Esophagus (tissue), 2 donors: ENCODE measurements around the gene TDRD3. TPM values are rescaled to one million over a fixed set of nuclear protein-coding genes. Genes with fewer than 3 reads are reported as not detected.

Experiments
- H3K27ac ChIP-seq, 2 donors: one replicate each; pipeline ENCODE4 v1.5.1; 2013; ENCODE audit warnings: low read depth in 2 of 2, mild to moderate bottlenecking in 2 of 2, inconsistent platforms in 1 of 2, low read length in 1 of 2, moderate library complexity in 1 of 2
- H3K27me3 ChIP-seq, 2 donors: one replicate each; pipeline ENCODE4 v1.6.1; 2013; ENCODE audit warnings: low read length in 2 of 2, control low read depth in 1 of 2, mild to moderate bottlenecking in 1 of 2; ENCODE audit not compliant: insufficient read depth in 2 of 2, control insufficient read depth in 1 of 2
- H3K36me3 ChIP-seq, 2 donors: one replicate each; pipeline ENCODE4 v1.6.1; 2013; ENCODE audit warnings: low read length in 1 of 2; ENCODE audit not compliant: control insufficient read depth in 2 of 2, insufficient read depth in 2 of 2
- H3K4me1 ChIP-seq, 2 donors: one replicate each; pipeline ENCODE4 v1.6.1; 2013; ENCODE audit warnings: low read length in 1 of 2; ENCODE audit not compliant: control insufficient read depth in 2 of 2, insufficient read depth in 2 of 2
- H3K4me3 ChIP-seq, 2 donors: one replicate each; pipeline ENCODE4 v1.5.1; 2013; ENCODE audit warnings: low read length in 2 of 2, mild to moderate bottlenecking in 2 of 2, low read depth in 1 of 2, moderate library complexity in 1 of 2
- H3K9me3 ChIP-seq, 2 donors: one replicate each; pipeline ENCODE4 v1.6.1; 2013; ENCODE audit warnings: mild to moderate bottlenecking in 2 of 2, low read depth in 1 of 2, low read length in 1 of 2, moderate library complexity in 1 of 2; ENCODE audit not compliant: control insufficient read depth in 2 of 2, insufficient read depth in 1 of 2
- WGBS, 2 donors: extraction: QIAGEN DNeasy Blood & Tissue Kit; methylation state at CpG; one replicate each; pipeline ENCODE4 v1.1.7; 2013; 5-methylcytosine and 5-hydroxymethylcytosine counted together
- polyA plus RNA-seq, 2 donors: library from polyadenylated mRNA; stranded (reverse); fragments of 200-250 nt; gene quantifications; one replicate each; pipeline ENCODE4 v1.2.3, GENCODE V29; 2013
- donor health status: healthy with polysubstance abuse.
- donor health status: Bipolar disorder and iron deficiency.

Gene TDRD3
- polyA plus RNA-seq, 2 donors: 9.4 to 14.1 TPM

GRCh38 chr13:60484865-60485264 lies 87.8 kb downstream of the TDRD3 start:
- Histone ChIP-seq H3K9me3 (peaks cover 0 to 4% of the 10 kb centered on the region in 2 donors), H3K36me3 (no peaks in the 10 kb centered on the region), H3K4me1 (no peaks in the 10 kb centered on the region), H3K27me3 (no peaks in the 10 kb centered on the region), H3K4me3 (no peak overlapping the region), H3K27ac (no peak overlapping the region)

GRCh38 chr13:60491531-60491930 lies 94.5 kb downstream of the TDRD3 start:
- Histone ChIP-seq H3K27ac (no peak overlapping the region), H3K9me3 (no peaks in the 10 kb centered on the region), H3K4me3 (no peak overlapping the region), H3K36me3 (peaks cover 0 to 2% of the 10 kb centered on the region in 2 donors), H3K4me1 (no peaks in the 10 kb centered on the region), H3K27me3 (no peaks in the 10 kb centered on the region)
- 79 to 88% methylated on average over 1 of the region's 1 CpG for WGBS, 2 donors

GRCh38 chr13:60492187-60492586 lies 95.2 kb downstream of the TDRD3 start:
- Histone ChIP-seq H3K27ac (no peak overlapping the region), H3K4me1 (no peaks in the 10 kb centered on the region), H3K4me3 (no peak overlapping the region), H3K9me3 (no peaks in the 10 kb centered on the region), H3K27me3 (no peaks in the 10 kb centered on the region), H3K36me3 (peaks cover 0 to 7% of the 10 kb centered on the region in 2 donors)

- Histone ChIP-seq H3K27me3 (no peaks in the 10 kb centered on the region), H3K4me1 (no peaks in the 10 kb centered on the region), H3K36me3 (peaks cover 4 to 7% of the 10 kb centered on the region in 2 donors), H3K27ac (no peak overlapping the region), H3K4me3 (no peak overlapping the region), H3K9me3 (no peaks in the 10 kb centered on the region)
- 78 to 86% methylated on average over 1 of the region's 1 CpG for WGBS, 2 donors
Measured at GRCh38 chr13:60494296-60494695, 97.3 kb downstream of the TDRD3 start.

- H3K36me3 ChIP-seq: peaks cover 6 to 14% of the 10 kb centered on the region in 2 donors
- H3K9me3 ChIP-seq: peaks cover 2 to 3% of the 10 kb centered on the region in 2 donors
- no peaks in the 10 kb centered on the region for H3K27me3 ChIP-seq
- 95 to 100% methylated on average over 1 of the region's 1 CpG for WGBS, 2 donors
- H3K4me1 ChIP-seq: no peaks in the 10 kb centered on the region
- H3K4me3 ChIP-seq: no peak overlapping the region
- H3K27ac ChIP-seq: no peak overlapping the region
Measured at GRCh38 chr13:60501236-60501635, 104.2 kb downstream of the TDRD3 start.

GRCh38 chr13:60509601-60510386 lies 112.8 kb downstream of the TDRD3 start:
- H3K27ac ChIP-seq: no peak overlapping the region
- no peaks in the 10 kb centered on the region for H3K4me1 ChIP-seq
- 79 to 89% methylated on average over 3 of the region's 3 CpGs for WGBS, 2 donors
- no peaks in the 10 kb centered on the region for H3K27me3 ChIP-seq
- peaks cover 2 to 11% of the 10 kb centered on the region in 2 donors for H3K36me3 ChIP-seq
- no peak overlapping the region for H3K4me3 ChIP-seq
- H3K9me3 ChIP-seq: peaks cover 0 to 2% of the 10 kb centered on the region in 2 donors

- Histone ChIP-seq H3K27me3 (no peaks in the 10 kb centered on the region), H3K4me1 (no peaks in the 10 kb centered on the region), H3K4me3 (no peak overlapping the region), H3K27ac (no peak overlapping the region), H3K9me3 (no peaks in the 10 kb centered on the region), H3K36me3 (peaks cover 2 to 5% of the 10 kb centered on the region in 2 donors)
- WGBS, 2 donors: 94 to 95% methylated on average over 2 of the region's 2 CpGs
Measured at GRCh38 chr13:60511637-60512036, 114.6 kb downstream of the TDRD3 start.

GRCh38 chr13:60514891-60515290 lies 117.9 kb downstream of the TDRD3 start:
- no peaks in the 10 kb centered on the region for H3K9me3 ChIP-seq
- H3K27ac ChIP-seq: no peak overlapping the region
- H3K4me3 ChIP-seq: no peak overlapping the region
- H3K36me3 ChIP-seq: peaks cover 2 to 5% of the 10 kb centered on the region in 2 donors
- WGBS, 2 donors: 93 to 94% methylated on average over 1 of the region's 1 CpG
- no peaks in the 10 kb centered on the region for H3K4me1 ChIP-seq
- no peaks in the 10 kb centered on the region for H3K27me3 ChIP-seq

- Histone ChIP-seq H3K4me1 (no peaks in the 10 kb centered on the region), H3K4me3 (no peak overlapping the region), H3K36me3 (no peaks in the 10 kb centered on the region), H3K9me3 (no peaks in the 10 kb centered on the region), H3K27ac (no peak overlapping the region), H3K27me3 (no peaks in the 10 kb centered on the region)
Measured at GRCh38 chr13:60519496-60519895, 122.5 kb downstream of the TDRD3 start.

GRCh38 chr13:60520902-60521569 lies 124.0 kb downstream of the TDRD3 start:
- Histone ChIP-seq H3K9me3 (no peaks in the 10 kb centered on the region), H3K4me3 (no peak overlapping the region), H3K36me3 (no peaks in the 10 kb centered on the region), H3K27ac (no peak overlapping the region), H3K4me1 (no peaks in the 10 kb centered on the region), H3K27me3 (no peaks in the 10 kb centered on the region)
- 91% methylated on average over 4 of the region's 4 CpGs for WGBS, 2 donors
